ENCODE measurements around the gene PPP1R13B.

GRCh38 chr14:103819503-103820307 is 27.7 kb downstream of the PPP1R13B start:
- no peak for TF ChIP-seq EZH2 (IDR thresholded peaks at IDR 0.05; ENCODE audit: low read length)
- no peak for TF ChIP-seq CTCF (optimal IDR thresholded peaks at IDR 0.05 in 1 of 3, IDR thresholded peaks at IDR 0.05 in 1 of 3, conservative IDR thresholded peaks at IDR 0.05 in 1 of 3; ENCODE audit: extremely low read depth in 1 of 3, insufficient read depth in 2 of 3, low read length in 3 of 3)
